Lower lobe of right lung (tissue), 2 donors: ENCODE data around the gene CASD1. TPM values are rescaled to one million over a fixed set of nuclear protein-coding genes. Genes with fewer than 3 reads are reported as not detected.

Source experiments
- ATAC-seq, 2 donors: fragments of 200-7000 bp; cut with Tn5 transposase; one replicate each; pipeline ENCODE4 v1.9.1; 2020 to 2022; ENCODE audit warnings: mild to moderate bottlenecking in 2 of 2, moderate library complexity in 2 of 2
- DNase-seq: peaks from one replicate; pipeline ENCODE4 v3.0.0-alpha.2; 2020
- H3K27ac ChIP-seq: fragments of 200-600 bp; one replicate; pipeline ENCODE4 v1.8.0; 2022
- H3K27me3 ChIP-seq: fragments of 200-600 bp; one replicate; pipeline ENCODE4 v1.8.0; 2022; ENCODE audit warnings: low read depth
- H3K36me3 ChIP-seq: fragments of 200-600 bp; one replicate; pipeline ENCODE4 v1.8.0; 2022; ENCODE audit warnings: mild to moderate bottlenecking
- H3K4me1 ChIP-seq: fragments of 200-600 bp; one replicate; pipeline ENCODE4 v1.8.0; 2022
- H3K4me3 ChIP-seq: fragments of 200-600 bp; one replicate; pipeline ENCODE4 v1.8.0; 2022; ENCODE audit warnings: mild to moderate bottlenecking
- H3K9me3 ChIP-seq: fragments of 200-600 bp; one replicate; pipeline ENCODE4 v1.8.0; 2022
- CTCF ChIP-seq: fragments of 200-600 bp; IDR thresholded peaks from one replicate; pipeline ENCODE4 v1.8.0; 2022; ENCODE audit warnings: antibody characterized with exemption, mild to moderate bottlenecking
- intact Hi-C: fragments of 100-400 bp; cut with DNase I; formaldehyde crosslinking; loops from one replicate; pipeline ENCODE4 v1.11.0; 2022
- total RNA-seq: library from RNA; stranded (reverse); fragmentation: NEBNext Ultra II Directional; extraction: Animal tissue kit (Norgen Biotek cat#: 25700); gene quantifications from one replicate; pipeline ENCODE4 v1.2.1, GENCODE V29; 2021
- donor health status: DM: no; HTN: yes; CAD: no; lungs with severe emphysema.

The CASD1 gene
- total RNA-seq, 1 donor from 2014 or later, result 27.3 TPM

- intact Hi-C loops, result no loop called here
- no peak overlapping the region for H3K27ac ChIP-seq
- H3K27me3 ChIP-seq, result no peaks in the 10 kb centered on the region
- H3K9me3 ChIP-seq, result no peaks in the 10 kb centered on the region
- peaks cover 3% of the 10 kb centered on the region for H3K36me3 ChIP-seq
- H3K4me3 ChIP-seq, result no peak overlapping the region
- TF ChIP-seq CTCF, result no peak
- no peaks in the 10 kb centered on the region for H3K4me1 ChIP-seq
- no peak for DNase-seq
- peak; percentile 65 to 69 for ATAC-seq
Observed at GRCh38 chr7:94591176-94591575, 81.6 kb downstream of the CASD1 start.

GRCh38 chr7:94594882-94595281 is 85.3 kb downstream of the CASD1 start:
- no peak for TF ChIP-seq CTCF
- ATAC-seq (peak in 1 of 2 donors; percentile 43), DNase-seq (no peak)
- Histone ChIP-seq H3K27me3 (no peaks in the 10 kb centered on the region), H3K4me1 (no peaks in the 10 kb centered on the region), H3K27ac (no peak overlapping the region), H3K4me3 (no peak overlapping the region), H3K36me3 (no peaks in the 10 kb centered on the region), H3K9me3 (no peaks in the 10 kb centered on the region)
- intact Hi-C loops, result no loop called here

GRCh38 chr7:94595717-94596116 is 86.1 kb downstream of the CASD1 start:
- Histone ChIP-seq H3K27ac (no peak overlapping the region), H3K4me3 (no peak overlapping the region), H3K9me3 (no peaks in the 10 kb centered on the region), H3K27me3 (no peaks in the 10 kb centered on the region), H3K36me3 (no peaks in the 10 kb centered on the region), H3K4me1 (no peaks in the 10 kb centered on the region)
- ATAC-seq (no peak), DNase-seq (no peak)
- no peak for TF ChIP-seq CTCF
- intact Hi-C loops, result no loop called here

DNA sequence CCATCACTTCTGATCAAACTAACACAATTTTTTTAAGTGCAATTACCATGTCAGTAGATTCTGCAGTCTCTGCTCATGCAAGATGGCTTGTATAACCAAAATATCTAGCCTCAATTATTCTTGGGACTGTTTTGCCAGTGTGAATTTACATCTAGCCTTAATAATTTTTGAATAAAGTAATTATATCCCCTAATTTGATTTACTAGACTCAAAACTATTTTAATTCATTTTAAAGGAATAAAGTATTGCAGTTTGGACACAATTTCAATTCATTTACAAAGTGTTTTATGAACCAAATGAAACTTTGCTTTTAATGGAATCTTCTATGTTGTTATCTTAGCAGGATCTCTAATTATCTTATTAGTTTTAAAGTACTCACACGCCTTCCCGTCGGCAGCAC is 90.7 kb downstream of the CASD1 start:
- TF ChIP-seq CTCF, result no peak
- H3K4me3 ChIP-seq, result no peak overlapping the region
- intact Hi-C loops, result no loop called here
- H3K27me3 ChIP-seq, result no peaks in the 10 kb centered on the region
- H3K36me3 ChIP-seq, result no peaks in the 10 kb centered on the region
- H3K4me1 ChIP-seq, result no peaks in the 10 kb centered on the region
- H3K9me3 ChIP-seq, result no peaks in the 10 kb centered on the region
- ATAC-seq (no peak), DNase-seq (no peak)
- H3K27ac ChIP-seq, result no peak overlapping the region

GRCh38 chr7:94602181-94602580 is 92.6 kb downstream of the CASD1 start:
- no peak for TF ChIP-seq CTCF
- no peaks in the 10 kb centered on the region for H3K4me1 ChIP-seq
- no peaks in the 10 kb centered on the region for H3K9me3 ChIP-seq
- H3K4me3 ChIP-seq, result no peak overlapping the region
- H3K27ac ChIP-seq, result no peak overlapping the region
- H3K36me3 ChIP-seq, result no peaks in the 10 kb centered on the region
- H3K27me3 ChIP-seq, result no peaks in the 10 kb centered on the region
- ATAC-seq (no peak), DNase-seq (no peak)
- intact Hi-C loops, result no loop called here

DNA sequence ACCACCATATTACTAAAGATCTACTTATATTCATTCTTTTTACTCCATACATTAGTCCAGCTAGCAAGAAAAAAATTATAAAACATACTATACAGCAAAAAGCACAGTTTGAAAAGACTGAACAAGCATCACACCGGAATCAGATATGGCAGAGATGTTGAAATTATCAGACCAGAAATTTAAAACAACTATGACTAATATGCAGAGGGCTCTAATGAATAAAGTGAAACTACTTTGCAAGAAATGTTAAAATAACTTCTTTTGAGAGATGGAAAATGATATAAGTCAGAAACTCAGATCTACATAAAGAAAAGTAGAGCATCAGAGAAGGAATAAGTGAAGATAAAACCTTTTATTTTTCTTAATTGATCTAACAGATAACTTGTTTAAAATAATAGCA is 95.4 kb downstream of the CASD1 start:
- Histone ChIP-seq H3K27ac (no peak overlapping the region), H3K27me3 (no peaks in the 10 kb centered on the region), H3K4me1 (no peaks in the 10 kb centered on the region), H3K9me3 (no peaks in the 10 kb centered on the region), H3K4me3 (no peak overlapping the region), H3K36me3 (no peaks in the 10 kb centered on the region)
- DNase-seq, result no peak
- no peak for ATAC-seq
- intact Hi-C loops, result no loop called here
- no peak for TF ChIP-seq CTCF
